Measurements from ENCODE around the gene ABHD3. TPM values are rescaled to one million over a fixed set of nuclear protein-coding genes. Genes with fewer than 3 reads are reported as not detected.

Gene ABHD3
- total RNA-seq, 2 experiments from 2014 or later, result 18.7 to 22.1 TPM

Small RNA genes lying within 50 kb of the gene (microRNA-seq; reads per million reads assigned to microRNA genes)
- gene MIR320C1 (ENCODE audit: borderline microRNAs expressed, borderline number of aligned reads, borderline replicate concordance), result 1.2 reads per million

Other genes starting within 250 kb of the ABHD3 start
- 10 to 100 TPM; 18.6 to 22.0 TPM for gene ESCO1, start 104.1 kb downstream of the ABHD3 start, total RNA-seq
- 100 to 1,000 TPM; 153 to 164 TPM for gene SNRPD1, start 92.5 kb downstream of the ABHD3 start, total RNA-seq
- 10 to 100 TPM; 40.8 to 43.5 TPM for gene MIB1, start 36.0 kb upstream of the ABHD3 start, total RNA-seq